NB4 (cell line): ENCODE measurements around the gene PAH.

Source experiments
- MAX ChIP-seq: IDR thresholded peaks from 2 replicates; pipeline ENCODE4 v1.6.1; 2011; ENCODE audit warnings: low read depth, low read length
- TF ChIP-seq, protein P1 (sequence below): IDR thresholded peaks from one replicate; pipeline ENCODE4 v1.5.1; 2012; ENCODE audit warnings: low read depth, low read length

DNA sequence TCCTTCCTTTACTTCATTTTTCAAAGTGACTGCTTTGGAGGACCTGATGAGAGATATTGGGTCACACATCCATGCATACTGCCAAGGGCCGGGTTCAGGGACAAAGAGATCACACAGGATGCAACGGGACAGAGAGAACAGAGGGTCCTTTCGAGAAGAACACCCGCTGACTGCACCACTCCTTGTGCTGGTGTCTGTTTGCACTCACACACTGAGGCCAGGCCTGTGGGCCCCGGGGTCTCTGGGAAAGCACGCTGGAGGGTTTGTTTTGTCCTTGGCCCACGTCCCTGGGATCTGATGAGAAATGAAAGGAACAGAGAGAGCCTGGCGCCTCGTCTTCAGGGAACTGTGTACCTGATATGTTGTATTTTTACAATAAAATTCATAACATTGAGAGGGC is 42.2 kb downstream of the PAH start:
- TF ChIP-seq, protein P1, sequence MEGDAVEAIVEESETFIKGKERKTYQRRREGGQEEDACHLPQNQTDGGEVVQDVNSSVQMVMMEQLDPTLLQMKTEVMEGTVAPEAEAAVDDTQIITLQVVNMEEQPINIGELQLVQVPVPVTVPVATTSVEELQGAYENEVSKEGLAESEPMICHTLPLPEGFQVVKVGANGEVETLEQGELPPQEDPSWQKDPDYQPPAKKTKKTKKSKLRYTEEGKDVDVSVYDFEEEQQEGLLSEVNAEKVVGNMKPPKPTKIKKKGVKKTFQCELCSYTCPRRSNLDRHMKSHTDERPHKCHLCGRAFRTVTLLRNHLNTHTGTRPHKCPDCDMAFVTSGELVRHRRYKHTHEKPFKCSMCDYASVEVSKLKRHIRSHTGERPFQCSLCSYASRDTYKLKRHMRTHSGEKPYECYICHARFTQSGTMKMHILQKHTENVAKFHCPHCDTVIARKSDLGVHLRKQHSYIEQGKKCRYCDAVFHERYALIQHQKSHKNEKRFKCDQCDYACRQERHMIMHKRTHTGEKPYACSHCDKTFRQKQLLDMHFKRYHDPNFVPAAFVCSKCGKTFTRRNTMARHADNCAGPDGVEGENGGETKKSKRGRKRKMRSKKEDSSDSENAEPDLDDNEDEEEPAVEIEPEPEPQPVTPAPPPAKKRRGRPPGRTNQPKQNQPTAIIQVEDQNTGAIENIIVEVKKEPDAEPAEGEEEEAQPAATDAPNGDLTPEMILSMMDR = no peak
- TF ChIP-seq MAX = no peak
